Fibroblast of peridontal ligament (primary cell): ENCODE measurements around the gene DSCAM.

Source experiments
- DNase-seq: peaks from one replicate; pipeline ENCODE4 v3.0.0-alpha.2; 2010; ENCODE audit errors: extremely low read depth

The DSCAM gene

DNA sequence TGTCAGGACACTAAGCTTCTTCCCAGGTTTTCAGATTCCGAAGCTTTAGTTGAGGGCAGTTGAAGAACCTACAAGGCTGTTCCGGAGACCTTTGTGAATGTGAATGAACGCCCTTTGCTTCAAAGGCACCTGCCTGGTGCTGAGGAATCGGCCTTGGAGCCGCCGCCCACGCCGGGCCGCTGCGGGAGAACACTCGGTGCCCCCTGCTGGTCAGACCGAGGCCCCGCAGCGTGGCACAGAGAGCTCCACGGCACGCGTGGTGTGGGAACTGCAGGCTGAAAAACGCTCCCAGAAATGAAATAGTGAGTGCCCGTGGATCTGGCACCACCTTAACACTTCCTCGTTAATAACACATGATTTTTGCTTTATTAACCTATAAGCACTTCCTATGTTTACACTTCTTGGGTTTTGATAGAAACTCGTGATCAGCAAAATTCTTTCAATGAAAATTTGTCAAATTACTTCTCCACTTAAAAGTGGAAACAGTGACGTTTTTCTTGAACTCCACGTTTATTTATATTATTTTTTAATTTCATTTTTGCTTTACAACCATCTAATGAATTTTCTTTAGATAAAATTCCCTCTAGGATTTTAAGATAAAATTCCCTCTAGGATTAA, 460.6 kb downstream of the DSCAM start:
- no peak for DNase-seq

DNA sequence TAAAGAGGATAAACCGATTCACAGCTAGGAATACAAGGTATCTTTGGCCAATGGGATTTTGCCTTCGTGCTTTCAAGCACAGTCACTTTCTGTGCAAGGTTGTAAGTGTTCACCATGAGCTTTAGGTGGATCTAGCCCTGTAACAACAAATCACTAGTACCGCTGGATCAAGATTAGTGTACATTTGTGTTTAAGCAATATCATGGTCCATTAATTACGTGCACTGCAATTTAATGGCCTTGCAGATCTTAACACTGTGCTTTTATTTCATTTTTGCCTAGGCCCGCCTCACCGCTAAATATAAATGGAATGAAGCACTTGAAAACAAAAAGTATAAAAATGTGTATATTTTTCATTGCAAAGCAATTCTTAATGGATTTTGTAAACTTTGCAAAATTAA, 461.1 kb downstream of the DSCAM start:
- DNase-seq, result no peak

DNA sequence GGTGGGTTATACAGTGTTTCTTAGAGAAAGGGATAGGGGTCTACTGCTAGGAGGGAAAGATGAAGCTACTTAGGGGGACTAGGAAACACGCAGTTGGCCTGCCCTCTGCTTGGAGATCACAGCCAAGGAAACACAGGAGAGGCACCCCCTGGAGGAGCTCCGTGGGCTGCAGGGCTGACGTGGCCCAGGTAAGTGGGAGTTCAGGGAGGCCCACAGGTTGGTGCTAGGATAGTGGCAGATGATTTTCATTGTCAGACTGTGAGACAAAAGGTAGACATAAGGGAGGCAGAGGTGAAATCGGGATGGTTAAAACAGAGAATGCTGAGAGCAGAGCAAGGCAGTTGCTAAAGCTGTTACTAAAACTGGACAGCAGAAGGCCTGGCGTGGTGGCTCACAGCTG, 463.0 kb downstream of the DSCAM start:
- no peak for DNase-seq

DNA sequence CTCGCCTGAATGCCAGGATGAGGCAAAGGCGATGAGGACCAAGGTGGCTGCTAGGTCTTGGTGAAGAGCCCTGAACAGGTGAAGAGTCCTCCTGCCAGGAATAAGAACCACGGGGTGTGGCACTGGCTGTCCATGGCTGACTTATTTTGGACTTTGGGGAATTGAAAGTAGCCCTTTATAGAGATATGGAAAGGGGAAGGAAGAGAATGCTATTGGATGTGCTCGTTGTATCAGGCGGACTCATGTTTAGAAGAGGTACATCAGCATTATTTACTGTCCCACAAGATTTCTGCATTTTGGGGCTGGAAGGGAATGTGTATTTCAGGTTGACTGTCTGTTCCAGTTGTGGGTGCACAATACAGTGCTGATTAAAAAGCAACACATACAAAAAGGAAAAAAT, 465.8 kb downstream of the DSCAM start:
- no peak for DNase-seq

DNA sequence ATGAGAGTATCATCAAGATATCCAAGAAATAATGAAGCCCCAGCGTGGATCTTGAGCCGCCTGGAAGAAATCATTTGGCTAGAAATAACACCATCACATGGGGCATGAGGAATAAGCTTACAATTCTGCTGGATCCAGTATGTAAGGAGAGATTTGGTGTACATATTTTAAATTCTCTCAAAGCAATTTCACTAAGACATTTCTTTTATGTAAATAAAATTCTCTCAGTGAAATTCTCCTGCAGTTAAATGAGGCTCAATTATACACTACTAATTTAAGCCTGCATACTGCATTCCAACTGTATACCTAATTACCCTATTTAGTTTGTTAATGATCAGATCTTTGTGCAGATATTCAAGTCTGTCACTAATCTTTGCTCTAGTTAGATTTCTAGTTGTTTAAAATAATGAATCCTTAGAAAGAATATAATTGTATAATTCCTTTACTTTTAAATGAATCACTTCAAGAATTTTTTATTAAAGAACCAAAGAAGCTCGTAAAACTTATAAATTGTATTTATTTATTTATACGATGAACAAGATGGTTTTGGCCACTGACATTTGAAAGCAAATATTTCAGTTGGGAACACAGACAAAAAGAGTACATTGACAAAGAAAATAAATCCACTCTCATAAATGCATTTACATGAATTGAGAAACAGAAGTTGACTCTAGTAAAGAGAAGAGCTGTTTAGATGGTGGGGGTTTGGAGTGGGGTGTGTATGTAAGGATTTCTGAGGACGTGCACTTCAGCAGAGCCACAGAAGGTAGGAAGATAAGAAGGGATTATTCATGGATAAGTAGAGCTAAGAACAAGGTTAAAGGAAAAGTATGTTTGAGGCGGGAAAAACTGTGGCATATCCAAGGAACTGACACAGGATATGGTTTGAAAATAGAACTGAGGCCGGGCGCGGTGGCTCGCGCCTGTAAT, 466.8 kb downstream of the DSCAM start:
- no peak for DNase-seq

DNA sequence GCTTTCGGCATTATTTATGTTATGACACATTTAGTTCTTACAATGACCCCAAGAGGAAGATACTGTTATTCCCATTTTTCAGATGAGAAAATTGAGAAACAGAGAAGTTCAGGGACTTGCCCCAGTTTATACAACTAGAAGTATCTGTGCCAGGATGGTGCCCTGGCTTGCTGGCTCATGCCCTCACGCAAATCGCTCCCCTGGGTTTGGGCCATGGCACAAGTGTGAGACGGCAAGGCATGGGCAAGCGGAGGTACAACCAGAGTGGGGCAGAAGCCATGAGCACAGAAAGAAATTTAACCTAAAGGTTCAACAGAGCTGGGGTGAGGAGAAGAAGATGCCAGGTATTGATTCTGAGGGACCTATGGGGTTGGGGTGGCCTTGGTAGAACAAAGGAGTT, 469.8 kb downstream of the DSCAM start:
- DNase-seq, result no peak

DNA sequence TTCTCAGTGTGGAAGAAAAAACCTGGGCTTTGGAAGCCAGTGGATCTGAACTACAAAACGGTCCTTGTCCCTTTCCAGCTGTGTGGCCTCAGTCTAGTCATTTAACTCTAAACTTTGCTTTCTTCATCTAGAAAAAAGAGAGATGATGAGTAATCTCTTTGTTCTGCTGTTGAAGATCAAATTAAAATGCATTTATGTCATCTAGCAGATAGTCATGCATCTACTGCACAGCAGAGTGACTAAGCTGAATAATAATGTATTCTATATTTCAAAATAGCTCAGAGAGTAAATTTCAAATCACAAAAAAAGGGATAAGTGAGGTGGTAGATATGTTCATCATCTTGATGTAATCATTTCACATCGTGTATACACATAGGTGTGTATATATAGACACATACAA, 473.2 kb downstream of the DSCAM start:
- peak; percentile 0 for DNase-seq

DNA sequence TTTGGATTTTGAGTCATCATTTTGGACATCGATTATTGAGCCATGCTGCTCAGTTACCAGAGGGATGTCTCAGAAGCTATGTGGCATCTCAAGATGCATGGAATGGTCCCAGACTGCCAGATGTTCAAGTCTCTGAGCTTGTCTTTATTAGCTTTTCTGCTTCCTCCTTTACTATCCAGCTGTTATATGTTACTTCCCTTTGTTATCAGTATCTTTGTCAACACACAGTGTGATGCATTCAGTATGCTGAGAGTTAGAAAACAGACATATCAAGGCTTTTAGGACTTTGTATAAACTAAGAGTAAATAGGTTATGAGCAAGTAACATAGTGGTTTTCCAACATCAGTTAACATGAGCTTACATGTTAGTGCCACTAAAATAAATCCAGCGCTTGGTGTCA, 474.5 kb downstream of the DSCAM start:
- DNase-seq, result no peak

DNA sequence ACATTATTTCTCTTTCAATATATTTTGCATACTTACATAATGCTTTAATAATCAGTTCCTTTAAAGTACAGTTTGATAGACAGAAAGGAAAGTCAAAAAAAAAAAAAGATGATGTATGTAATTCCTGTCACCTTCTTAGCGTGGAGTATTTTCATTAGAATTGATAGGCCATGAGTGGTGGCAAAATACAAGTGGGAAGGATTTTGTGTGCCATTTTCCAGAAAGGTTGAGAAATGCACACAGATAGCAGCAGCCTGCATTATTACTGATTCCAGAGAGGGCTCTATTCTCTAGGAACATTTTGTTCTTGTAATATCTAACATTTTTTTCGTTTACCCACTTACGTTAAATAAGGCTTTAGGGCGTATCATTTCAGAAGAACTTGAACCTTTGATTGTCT, 475.6 kb downstream of the DSCAM start:
- DNase-seq, result no peak

DNA sequence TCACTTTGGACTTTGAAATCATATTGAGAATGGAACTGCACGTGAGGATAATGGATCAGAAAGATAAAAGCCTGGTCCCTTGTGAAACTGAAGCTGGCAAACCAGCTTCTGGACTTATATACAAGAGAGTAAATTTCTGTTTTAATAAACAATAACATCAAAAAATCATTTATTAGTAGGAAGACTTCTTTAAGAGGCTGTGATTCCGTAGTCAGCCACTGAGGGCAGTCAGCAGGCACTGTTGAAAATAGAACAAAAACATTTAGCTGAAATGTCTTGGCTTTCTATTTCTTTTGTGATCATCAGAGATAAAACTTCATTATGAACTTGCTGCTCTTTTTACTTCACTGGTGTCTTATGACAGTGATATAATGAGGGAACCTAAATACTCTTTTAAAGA, 490.3 kb downstream of the DSCAM start:
- no peak for DNase-seq

DNA sequence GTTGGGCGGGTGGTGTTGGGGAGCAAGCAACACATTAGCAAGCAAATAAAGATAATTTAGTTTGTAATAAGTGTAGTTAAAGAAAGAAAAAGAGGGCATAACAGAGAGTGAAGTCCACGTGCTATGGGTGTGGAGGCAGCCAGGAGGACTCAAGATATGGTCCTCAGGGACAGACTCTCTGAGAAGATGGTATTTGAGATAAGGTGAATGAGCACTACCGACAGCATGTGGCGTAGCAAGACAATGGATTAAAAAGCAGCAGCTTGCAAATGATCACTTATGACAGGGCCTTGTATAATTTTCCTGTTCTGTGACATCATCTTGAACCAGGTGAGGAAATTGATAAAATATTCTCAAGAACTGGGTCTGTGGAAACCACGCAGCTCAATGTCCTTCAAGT, 491.9 kb downstream of the DSCAM start:
- DNase-seq, result no peak

DNA sequence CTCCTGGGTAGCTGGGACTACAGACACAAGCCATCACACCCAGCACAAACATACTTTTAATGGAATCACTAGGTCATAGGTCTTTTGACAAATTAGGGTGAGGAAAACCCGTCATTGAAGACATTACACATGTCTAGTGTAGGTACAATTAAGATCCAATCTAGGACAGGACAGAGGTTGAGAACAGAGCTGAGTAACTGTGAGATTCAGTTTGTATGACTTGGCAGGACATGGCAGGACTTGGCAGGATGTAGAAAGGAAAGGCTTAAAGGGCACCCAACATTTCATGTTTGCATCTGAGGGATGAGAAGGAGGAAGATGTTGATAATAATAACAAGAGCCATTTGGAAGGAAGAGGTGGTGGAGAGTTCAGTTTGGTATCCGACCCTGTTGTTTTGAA, 496.0 kb downstream of the DSCAM start:
- no peak for DNase-seq

DNA sequence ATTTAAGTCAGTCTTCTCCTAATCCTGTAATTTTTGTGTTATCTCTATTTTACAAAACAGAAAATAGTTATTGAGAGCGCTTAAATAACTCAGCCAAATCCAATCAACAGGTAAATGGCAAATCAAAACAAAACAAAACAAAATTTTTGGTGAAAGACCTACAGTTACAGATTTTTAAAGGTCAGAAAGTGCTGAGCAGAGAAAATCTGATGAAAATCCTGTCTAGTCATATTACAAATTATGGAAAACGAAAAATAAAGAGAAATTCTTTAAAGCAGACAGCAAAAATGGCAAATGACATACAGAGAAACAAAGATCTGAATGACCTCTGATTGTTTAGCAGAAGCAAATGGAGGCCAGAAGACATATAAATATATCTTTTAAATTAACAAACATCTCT, 497.4 kb downstream of the DSCAM start:
- DNase-seq, result no peak

DNA sequence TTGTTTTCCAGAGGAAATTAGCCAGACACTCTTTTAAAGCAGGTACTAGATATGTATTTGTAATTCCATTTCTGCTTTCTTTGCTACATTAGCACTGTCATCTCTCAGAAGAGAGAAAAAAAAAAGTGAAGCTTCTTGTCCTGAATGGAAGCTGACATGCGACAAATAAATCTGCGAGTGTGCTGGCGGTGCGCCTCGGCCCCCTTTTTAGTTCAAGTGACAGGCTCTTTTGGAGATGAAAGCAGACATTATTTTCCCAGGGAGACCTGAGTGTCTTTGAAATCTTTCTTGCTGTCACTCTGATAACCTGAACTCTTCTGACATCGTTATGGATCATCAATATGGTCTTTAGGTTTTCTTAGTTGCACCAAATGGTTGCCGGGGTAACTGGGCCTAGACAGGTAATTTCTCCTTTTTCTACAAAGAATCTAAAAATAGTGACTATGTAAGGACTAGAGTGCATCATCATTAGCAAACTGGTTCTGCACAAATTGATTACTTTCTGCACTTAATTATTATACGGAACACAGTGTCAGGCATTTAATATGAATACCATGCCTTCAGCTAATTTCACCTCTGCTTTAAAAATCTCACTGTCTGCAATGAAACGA, 501.1 kb downstream of the DSCAM start:
- no peak for DNase-seq

DNA sequence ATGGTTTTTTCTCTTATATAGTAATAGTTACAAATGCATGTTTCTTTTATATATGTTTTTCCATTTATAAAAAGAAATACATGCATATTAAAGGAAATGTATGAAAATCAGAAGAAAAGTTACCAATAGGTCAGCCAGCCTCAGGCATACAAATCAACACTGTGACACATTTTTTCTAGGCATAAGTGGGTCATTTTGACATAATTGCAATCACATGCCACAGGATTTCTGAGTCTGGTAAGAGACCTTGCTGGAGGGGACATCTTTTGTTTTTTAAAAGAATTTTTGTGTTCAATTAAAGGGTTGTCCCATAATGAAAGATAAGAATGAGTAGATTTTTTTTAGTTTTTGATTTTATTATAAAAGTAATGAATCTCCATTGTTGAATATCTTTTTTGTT, 506.6 kb downstream of the DSCAM start:
- no peak for DNase-seq

DNA sequence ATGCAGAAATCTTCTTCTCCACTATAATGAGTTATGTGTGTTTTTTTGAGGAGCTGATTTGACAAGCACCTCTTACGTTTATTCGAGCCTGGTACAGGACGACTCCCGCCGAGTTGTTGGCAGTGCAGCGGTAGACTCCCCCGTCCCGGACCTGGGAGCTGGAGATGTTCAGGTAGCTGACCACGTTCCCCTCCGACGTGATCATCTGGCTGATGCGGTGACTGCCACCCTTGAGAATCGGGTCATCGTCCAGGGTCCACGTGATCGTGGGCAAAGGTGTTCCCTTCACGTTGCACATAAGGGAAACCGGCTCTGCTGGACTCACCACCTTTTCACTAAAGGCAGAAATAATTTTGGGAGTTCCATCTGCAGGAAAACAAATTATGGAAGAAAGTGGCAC, 507.9 kb downstream of the DSCAM start:
- DNase-seq, result no peak

DNA sequence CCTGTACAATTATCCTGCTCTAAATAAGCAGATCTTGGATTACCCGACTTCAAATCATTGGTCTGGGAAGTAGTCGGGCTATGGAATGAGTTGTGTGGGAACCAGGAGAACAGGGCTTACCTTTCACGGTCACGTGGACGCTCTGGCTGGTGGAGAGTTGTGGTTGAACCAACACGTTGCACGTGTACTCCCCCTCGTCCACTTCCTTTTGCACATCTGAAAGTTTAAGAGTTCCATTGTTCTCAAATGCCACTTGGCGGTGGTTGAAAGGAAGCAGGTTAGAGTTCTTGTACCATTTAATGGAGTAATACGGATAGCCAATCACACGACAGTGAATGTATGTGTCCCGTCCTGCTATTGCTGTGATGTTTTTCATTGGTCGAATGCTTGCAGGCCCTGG, 509.0 kb downstream of the DSCAM start:
- no peak for DNase-seq

DNA sequence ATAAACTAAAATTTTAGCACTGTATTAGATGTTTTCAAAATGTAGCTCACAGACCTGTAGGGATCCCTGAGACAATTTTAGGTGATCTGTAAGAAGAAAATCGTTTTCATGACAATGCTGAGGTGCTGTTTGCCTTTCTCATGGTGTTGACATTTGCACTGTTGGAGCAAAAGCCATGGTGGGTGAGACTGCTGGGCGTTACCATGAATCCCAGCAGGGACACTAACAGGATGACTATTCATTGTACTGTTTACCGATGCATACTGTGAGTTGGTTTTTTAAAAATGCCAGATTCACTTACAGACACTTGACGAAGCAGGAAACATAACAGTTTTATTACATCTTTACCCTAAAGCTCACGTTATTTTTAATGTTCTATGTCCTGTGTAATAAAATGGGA, 511.3 kb downstream of the DSCAM start:
- DNase-seq, result no peak

DNA sequence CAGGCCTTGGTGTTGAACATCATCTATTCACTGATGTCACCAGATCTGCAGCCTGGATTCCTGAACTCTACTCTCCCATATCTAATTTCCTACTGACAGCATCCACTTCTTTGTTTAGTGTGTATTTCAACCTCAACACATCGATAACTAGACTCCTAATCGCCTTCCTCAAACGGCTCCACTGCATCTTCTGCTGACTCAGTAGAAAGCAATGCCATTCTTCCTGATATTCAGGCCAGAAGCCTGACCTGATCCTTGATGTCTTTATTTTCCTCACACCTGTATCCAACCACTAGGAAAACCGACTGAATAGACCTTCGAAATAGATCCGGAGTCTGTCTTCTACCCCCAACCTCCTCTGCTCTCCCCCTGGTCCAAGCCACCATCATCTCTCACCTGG, 512.8 kb downstream of the DSCAM start:
- DNase-seq, result no peak

DNA sequence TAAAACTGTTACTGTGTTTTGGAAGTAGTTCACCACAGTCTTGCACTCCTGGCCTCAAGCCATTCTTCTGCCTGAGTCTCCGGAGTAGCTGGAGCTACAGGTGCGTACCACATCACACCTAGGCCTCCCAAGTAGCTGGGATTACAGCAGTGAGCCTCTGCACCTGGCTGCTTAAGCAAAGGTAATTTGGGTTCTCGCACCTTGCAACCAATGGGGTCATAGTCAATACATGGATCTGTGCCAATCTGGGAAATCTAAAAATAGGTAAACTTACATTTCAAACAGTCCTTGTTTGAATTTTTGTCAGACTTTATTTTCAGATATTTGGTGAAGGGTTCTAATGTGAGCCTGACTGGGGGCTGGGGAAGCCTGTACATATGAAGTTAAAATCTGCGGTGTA, 513.2 kb downstream of the DSCAM start:
- DNase-seq, result no peak

DNA sequence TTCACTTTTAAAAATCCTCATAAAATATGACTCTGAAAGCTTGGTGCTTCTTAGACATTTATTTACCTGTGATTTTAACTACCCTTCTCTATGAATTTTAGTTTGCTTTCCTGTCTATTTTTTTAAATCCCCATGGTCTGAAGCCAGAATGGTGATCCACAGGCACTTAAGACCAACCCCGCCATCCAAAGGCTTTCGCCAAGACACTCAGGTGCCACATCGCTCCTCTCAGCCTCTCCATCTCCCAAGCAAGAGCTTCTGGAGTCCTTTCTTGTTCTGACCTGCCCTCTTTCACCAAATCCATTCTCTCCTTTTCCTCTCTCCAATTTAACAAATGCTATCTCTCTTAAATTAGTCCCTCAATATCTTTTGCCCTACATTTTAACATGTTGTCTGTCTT, 515.2 kb downstream of the DSCAM start:
- no peak for DNase-seq

DNA sequence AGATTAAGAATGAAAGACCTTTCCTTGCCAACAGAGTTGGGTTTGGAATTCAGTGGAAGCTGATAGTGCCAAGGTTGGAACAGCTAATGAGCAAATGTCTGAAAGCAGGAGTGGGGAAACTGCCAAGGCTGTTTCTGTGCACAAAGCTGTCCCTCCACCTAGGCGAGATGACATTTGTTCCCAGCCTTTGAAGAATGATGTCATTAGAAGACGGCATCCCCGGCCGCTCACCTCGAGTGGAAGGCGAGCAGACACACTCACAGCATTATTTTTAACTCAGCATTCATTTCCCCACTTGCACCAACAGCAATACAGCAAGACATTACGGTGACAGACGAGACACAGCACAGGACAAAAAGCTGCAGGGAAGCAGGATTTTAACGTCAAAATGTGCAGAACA, 515.8 kb downstream of the DSCAM start:
- DNase-seq, result no peak

DNA sequence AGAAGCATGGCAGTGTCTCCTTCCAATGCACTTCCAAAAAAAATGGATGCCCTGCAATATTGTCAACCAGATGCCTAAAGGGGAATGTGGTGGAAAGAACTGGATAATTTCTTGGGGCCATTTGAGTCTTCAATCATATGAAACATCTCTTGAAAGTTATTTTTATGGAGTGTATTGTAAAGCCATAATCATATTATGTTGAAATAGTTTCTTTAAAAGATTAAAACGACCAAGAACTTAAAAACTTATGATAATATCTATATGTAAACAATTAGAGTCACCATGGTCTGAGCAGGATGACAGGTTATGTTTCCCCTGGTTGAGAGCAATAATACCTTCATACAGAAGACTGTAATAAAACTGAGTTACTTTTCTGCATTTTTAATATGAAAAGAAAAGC, 522.6 kb downstream of the DSCAM start:
- DNase-seq, result no peak
